Activated T-cell treated with anti-CD3 and anti-CD28 coated beads for 4 hours (primary cell): ENCODE data around the gene MCCD1.

Experiments
- DNase-seq: peaks from one replicate; pipeline ENCODE4 v3.0.0-alpha.2; 2020

MCCD1 gene

DNA sequence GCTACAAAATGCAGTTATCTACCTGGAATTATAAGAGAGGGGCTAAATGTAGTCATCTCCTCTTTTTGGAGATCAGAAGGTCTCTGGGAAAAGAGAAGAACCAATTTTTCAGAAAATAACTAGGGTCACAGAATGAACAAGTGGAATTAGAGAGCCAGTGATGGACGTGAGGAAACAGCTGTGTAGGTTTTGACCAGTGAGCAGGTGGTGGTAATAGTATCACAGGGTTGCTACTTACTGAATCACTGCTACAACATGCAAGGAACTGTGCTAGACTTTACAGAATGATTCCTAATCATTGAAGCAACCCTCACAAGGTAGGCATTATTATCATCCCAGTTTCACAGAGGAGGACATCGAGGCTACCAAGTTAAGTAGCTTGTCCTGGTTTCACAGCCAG, 15.9 kb downstream of the MCCD1 start:
- no peak for DNase-seq

- DNase-seq = no peak
These were observed 16.5 kb downstream of the MCCD1 start for GRCh38 chr6:31545291-31545690.

DNA sequence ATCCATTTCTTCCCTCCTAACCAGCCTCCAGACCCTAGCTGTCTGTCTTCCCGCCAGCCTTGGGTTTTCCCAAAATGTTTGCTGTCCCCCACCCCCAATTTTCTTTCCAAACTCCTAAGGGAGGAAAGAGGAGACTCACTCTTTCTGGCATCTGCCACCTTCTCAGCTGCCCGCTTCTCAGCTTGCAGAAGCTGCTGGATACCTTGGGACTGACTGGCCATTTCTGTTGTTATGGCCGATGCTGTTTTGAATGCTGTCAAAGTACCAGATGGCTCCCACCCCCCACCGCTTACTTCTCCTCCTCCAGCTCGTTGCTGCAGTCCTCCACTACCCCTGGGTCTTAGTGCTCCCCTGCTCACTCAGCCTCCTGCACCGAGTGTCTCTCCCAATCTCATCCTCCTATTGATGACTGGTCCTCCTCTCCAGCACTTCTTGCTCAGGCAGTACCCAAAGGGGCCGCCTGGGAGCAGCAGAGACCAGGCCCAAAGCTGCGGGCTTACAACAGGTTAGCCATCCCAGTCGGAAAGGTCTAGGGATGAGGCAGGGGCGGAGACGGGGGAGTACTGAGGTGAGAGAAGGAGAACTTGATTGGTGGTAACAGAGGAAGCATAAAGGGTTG, 17.7 kb downstream of the MCCD1 start, which contains the start of gene ATP6V1G2:
ATP6V1G2 (minus strand) TSS at position 270 of the 619 bp plus-strand sequence; CDS start at position 221, 49 bp downstream.
- peak; percentile 78 for DNase-seq

GRCh38 chr6:31546958-31547726, 18.4 kb downstream of the MCCD1 start, which contains the start of gene NFKBIL1:
Gene NFKBIL1 (plus strand): TSS chr6:31547608. CDS start chr6:31547695, 87 bp downstream.
- peak; percentile 83 for DNase-seq

DNA sequence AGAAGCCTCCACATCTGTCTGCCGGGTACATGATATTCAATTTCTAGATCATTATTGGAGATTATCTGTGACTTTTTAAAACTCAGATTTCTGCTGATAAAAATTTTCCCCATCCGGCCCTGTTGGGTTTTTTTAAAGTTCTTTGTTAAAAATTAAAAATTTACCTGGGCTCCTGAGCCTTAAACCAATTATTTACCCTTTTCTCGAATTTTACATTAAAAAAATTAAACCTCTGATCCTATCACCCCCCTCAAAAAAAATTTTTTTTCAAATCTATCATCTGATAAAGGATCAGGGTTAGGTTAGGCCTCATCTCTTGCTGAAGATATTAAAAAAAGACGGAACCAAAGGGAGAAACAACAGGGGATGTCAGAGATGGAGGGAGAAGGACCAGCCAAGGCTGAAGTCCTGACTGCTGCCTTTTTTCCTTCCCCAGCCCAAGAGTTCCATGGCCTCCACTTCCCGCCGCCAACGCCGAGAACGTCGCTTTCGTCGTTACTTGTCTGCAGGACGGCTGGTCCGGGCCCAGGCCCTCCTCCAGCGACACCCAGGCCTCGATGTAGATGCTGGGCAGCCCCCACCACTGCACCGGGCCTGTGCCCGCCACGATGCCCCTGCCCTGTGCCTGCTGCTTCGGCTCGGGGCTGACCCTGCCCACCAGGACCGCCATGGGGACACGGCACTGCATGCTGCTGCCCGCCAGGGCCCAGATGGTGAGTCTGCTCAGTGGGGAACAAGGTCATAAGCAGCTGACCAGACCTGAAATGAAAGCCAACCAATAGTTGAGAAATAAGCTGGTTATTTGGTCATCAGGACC, 19.2 kb downstream of the MCCD1 start:
- DNase-seq = no peak

GRCh38 chr6:31548544-31548873, 19.7 kb downstream of the MCCD1 start:
- DNase-seq = no peak

DNA sequence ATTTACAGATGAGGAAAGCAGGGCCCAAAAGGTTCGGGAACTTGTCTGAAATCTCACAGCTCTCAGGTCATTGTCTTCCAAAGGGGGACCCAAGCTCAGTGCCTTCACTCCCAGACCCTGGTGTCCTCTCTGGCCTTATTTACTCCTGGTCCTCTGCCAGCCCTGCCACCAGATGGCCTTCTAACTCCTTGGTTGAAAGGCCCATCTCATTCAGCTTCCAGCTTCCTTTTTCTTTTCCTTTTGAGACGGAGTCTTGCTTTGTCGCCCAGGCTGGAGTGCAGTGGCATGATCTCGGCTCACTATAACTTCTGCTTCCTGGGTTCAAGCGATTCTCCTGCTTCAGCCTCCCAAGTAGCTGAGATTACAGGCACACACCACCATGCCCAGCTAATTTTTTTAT, 22.6 kb downstream of the MCCD1 start:
- DNase-seq = peak; percentile 57

- DNase-seq = no peak
These were observed 27.5 kb downstream of the MCCD1 start for GRCh38 chr6:31556307-31556706.

DNA sequence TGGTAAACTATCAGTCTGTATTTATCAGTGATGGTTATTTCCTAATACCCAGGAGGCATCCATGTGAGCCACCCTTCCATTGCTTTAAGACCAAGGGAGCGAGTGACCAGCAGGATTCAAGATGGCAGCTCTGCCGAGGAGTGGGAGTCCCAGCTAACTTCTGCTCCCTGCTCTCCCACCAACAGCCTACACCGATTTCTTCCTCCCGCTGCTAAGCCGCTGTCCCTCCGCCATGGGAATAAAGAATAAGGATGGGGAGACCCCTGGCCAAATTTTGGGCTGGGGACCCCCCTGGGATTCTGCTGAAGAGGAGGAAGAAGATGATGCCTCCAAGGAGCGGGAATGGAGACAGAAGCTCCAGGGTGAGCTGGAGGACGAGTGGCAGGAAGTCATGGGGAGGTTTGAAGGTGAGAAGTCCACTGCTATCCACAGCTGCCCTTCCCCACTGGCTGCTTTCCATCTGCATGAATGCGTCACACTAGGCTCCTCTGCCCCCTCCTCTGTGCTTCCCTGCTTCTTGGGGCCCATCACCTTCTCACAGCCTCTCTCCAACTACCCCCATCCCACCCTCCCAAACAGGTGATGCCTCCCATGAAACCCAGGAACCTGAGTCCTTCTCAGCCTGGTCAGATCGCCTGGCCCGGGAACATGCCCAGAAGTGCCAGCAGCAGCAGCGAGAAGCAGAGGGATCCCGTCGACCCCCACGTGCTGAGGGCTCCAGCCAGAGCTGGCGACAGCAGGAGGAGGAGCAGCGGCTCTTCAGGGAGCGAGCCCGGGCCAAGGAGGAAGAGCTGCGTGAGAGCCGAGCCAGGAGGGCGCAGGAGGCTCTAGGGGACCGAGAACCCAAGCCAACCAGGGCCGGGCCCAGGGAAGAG, 28.9 kb downstream of the MCCD1 start:
- no peak for DNase-seq

DNA sequence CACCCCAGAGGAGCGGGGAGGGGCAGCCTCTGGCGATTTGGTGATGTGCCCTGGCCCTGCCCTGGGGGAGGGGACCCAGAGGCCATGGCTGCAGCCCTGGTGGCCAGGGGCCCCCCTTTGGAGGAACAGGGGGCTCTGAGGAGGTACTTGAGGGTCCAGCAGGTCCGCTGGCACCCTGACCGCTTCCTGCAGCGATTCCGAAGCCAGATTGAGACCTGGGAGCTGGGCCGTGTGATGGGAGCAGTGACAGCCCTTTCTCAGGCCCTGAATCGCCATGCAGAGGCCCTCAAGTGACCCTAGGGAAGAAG, 29.5 kb downstream of the MCCD1 start:
- no peak for DNase-seq

GRCh38 chr6:31558631-31559500, 30.1 kb downstream of the MCCD1 start:
- DNase-seq = peak; percentile 67

GRCh38 chr6:31559606-31559957, 30.8 kb downstream of the MCCD1 start:
- no peak for DNase-seq

DNA sequence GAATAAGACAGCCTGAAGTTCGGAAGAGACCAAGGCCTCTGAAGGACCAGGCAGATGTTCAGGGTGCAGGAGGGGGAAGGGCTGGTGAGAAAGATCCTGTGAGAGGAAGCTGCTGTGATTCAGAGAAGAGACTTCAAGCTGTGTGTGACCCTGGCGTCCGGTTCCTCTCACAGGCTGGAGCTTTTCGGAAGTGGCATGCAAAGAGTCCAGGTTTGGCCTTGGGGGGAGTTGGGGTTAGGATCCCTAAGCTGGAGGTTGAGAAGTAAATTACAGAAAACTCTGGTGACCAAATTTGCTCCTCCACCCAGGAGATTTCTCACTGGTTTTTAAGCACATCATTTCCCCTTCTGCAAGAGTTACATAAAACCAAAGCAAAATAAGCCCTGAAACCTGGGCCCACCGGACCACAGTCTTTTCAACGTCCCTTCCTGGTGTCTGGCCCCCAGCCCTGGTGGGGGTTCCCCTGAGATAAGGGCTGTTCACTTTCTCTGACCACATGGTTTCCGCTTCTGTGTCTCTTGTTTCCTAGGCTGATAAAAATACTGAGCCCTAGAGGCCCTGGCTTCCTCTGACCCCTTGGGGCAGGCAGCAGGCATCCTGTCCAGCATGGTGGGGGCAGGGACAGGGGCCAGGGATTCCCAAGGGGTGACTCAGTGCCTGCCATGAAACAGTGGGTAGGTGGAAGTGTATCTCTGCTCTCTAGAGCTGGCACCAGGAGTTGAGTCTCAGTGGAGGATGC, 31.4 kb downstream of the MCCD1 start:
- peak; percentile 42 for DNase-seq

GRCh38 chr6:31560697-31561058, 31.9 kb downstream of the MCCD1 start:
- no peak for DNase-seq

- DNase-seq = no peak
These were observed 39.0 kb downstream of the MCCD1 start for GRCh38 chr6:31567531-31568370.

- DNase-seq = no peak
These were observed 39.8 kb downstream of the MCCD1 start for GRCh38 chr6:31568537-31568961.

- no peak for DNase-seq
These were observed 41.2 kb downstream of the MCCD1 start for GRCh38 chr6:31569861-31570536.

GRCh38 chr6:31572041-31572911, 43.5 kb downstream of the MCCD1 start, which contains the start of gene LTA:
Gene LTA (plus strand): TSS chr6:31572289. CDS start chr6:31572743, 454 bp downstream.
- peak; percentile 63 for DNase-seq
